ENCODE results near the gene MRPL17.
"Not testable (repeated sequence)": the region's sequence is repeated elsewhere in the genome, so short reads cannot be mapped to it uniquely, and the experiment has no call there.

MRPL17 gene

GRCh38 chr11:6682936-6683861 is at the start of gene MRPL17:
Gene MRPL17, minus strand, starts transcription at chr11:6683340. Its CDS starts 44 bp downstream, at chr11:6683296.
- DNase-seq (ENCODE audit: low read depth in 2 of 2): peak; percentile 97 to 99

GRCh38 chr11:6727971-6728760 is 45.0 kb upstream of the MRPL17 start:
- no peak for DNase-seq (ENCODE audit: low read depth in 2 of 2)

- no peak for DNase-seq (ENCODE audit: low read depth in 2 of 2)
Measured at GRCh38 chr11:6725386-6725896, 42.3 kb upstream of the MRPL17 start.

- DNase-seq (ENCODE audit: low read depth in 2 of 2): no peak
Measured at GRCh38 chr11:6724013-6724412, 40.9 kb upstream of the MRPL17 start.

GRCh38 chr11:6721343-6721742 is 38.2 kb upstream of the MRPL17 start:
- no peak for DNase-seq (ENCODE audit: low read depth in 2 of 2)

DNA sequence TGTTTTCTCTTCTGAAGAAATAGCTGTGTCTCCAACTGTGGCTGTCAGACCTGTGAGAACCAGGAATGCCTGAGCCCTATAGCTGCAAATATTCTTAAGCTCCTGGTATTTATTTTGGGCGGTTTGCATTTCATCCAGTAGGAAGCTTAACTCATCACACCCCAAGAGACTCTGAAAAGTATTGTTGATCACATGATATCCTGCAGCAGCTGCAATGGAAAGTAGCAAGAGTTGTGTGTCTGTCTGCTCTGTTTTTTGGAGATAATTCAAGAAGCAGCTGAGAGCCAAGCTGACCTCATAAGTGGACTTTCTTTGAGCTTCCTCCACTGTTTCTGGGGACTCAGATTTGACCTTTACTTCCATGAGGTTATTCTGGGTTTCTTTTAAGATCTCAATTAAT is 36.4 kb upstream of the MRPL17 start:
- DNase-seq (ENCODE audit: low read depth in 2 of 2): no peak

GRCh38 chr11:6717426-6717825 is 34.3 kb upstream of the MRPL17 start:
- DNase-seq (ENCODE audit: low read depth in 2 of 2): no peak

DNA sequence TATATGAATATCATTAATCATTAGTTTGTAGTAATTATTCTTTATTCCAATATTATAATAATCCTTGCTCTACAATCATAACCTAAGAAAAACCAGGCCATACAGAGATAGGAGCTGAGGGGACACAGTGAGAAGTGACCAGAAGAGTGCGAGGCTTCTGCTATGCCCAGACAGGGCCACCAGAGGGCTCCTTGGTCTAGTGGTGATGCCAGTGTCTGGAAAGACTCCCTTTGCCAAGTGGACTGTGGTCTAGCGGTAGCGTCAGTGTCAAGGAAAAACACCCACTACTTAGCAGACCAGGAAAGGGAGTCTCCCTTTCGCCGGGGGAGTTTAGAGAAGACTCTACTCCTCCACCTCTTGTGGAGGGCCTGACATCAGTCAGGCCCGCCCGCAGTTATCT is 28.4 kb upstream of the MRPL17 start:
- DNase-seq (ENCODE audit: low read depth in 2 of 2): peak; percentile 42 to 46

GRCh38 chr11:6708876-6709275 is 25.7 kb upstream of the MRPL17 start:
- no peak for DNase-seq (ENCODE audit: low read depth in 2 of 2)

GRCh38 chr11:6705905-6706535 is 22.9 kb upstream of the MRPL17 start:
- no peak for DNase-seq (ENCODE audit: low read depth in 2 of 2)

DNA sequence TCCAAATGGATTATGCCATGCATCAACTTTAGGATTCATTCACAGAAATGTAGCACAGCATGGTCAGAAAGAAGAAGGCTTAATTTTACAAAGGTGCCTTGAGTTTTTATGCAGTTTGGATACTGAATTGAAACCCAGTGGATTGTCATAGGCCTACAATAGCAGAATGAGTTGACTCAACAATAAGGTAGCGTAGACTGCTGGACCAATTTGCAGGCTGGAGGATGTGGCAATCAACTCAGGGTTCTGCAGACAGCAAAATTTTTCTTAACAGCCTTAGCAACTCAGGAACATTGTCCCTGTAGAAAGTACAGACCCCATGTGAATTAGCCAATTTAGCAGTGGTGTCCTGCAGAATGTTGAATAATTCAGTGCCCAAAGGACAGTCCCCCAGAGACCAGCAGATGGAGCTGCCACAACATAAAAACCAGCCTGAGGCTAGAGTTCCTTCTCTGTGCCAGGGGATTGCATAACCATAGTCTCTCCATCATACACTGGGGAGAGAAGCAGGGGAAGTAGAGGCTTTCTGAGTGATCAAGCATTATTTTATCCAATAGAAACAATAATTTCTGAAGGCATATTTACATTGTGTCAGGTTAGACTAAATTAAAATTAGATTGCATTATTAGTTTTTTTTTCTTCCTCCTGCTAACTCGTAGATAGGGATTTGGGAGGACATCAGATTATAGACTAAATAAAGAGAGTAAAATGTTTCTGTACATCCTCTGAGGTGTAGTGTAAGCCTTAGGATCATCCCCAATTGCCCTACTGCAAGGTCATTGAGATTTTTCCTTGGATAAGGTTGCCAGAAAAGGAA is 20.3 kb upstream of the MRPL17 start:
- DNase-seq (ENCODE audit: low read depth in 2 of 2): no peak

GRCh38 chr11:6701955-6702354 is 18.8 kb upstream of the MRPL17 start:
- not testable (repeated sequence) for DNase-seq (ENCODE audit: low read depth in 2 of 2)

- no peak for DNase-seq (ENCODE audit: low read depth in 2 of 2)
Measured at GRCh38 chr11:6695377-6695776, 12.2 kb upstream of the MRPL17 start.

DNA sequence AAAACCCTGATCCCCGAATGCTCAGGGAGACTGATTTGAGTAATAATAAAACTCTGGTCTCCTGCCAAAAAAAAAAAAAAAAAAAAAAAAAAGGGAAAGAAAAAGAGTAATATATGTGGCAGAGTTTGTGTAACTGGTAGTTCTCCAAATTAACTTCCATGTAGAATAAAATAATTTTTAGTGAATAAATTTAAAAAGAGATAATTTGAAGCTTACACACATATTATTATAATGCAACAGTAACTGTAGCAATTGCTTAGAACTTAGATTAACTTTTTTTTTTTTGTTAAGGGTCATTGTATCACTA is 11.0 kb upstream of the MRPL17 start:
- no peak for DNase-seq (ENCODE audit: low read depth in 2 of 2)

DNA sequence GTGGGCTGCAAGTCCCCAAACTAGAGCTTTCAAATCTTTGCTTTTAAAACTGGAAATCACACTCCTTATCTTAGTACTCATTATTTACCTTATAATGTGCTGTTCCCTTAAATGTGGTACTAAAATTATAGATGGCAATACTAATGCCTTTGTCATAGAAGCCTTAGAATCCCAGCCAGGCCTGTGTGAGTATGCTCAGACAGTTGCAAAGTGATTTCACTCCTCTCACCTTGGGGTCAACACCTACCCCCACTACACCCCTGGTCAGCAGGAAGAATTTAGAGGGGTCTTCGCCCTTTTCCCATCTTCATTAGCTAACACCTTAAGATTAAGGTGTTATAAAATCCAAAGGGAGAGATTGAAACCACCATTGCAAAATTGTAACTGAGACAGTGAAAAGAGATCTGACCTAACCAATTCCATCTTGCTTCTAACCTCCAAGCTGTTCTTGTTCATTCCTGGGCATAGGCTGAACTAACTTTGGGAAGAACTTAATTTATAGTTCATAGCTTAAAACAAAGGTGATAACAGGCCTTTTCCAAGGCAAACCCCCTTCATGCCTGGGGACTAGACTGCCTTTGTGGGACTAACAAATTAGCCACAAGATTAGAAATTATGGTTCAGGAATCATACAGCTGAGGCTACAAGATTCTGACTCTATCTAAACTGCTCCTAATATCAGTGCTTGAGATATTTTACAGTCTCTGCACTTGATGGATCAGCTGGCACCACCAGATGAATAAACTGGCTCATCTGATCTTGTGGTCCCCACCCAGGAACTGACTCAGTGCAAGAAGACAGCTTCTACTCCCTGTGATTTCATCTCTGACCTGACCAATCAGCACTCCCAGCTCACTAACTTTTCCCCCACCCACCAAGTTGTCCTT is 10.4 kb upstream of the MRPL17 start:
- peak in 1 of 2 donors; percentile 37 for DNase-seq (ENCODE audit: low read depth in 2 of 2)

GRCh38 chr11:6692128-6692527 is 9.0 kb upstream of the MRPL17 start:
- DNase-seq (ENCODE audit: low read depth in 2 of 2): no peak

GRCh38 chr11:6690431-6691132 is 7.4 kb upstream of the MRPL17 start:
- DNase-seq (ENCODE audit: low read depth in 2 of 2): not testable (repeated sequence)

DNA sequence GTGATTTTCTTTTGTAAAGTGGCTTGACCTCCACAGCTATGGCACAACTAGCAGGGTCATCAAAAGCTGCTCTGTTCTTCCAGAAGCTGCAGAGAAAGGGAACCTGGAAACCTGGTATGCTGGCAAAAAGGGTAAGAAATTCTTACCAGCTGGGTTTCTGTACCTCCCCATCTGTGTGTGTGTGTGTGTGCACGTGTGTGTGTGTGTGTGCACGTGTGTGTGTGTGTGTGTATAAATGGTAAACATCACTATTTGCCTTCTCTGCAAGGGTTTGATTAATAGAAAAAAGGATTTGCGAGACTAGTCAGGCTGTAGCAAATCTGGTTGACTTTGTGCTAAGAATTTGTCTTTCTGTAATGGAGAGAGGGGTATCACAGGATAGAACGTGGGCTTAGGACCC is 4.7 kb upstream of the MRPL17 start:
- no peak for DNase-seq (ENCODE audit: low read depth in 2 of 2)

- no peak for DNase-seq (ENCODE audit: low read depth in 2 of 2)
Measured at GRCh38 chr11:6686006-6686405, 2.9 kb upstream of the MRPL17 start.

DNA sequence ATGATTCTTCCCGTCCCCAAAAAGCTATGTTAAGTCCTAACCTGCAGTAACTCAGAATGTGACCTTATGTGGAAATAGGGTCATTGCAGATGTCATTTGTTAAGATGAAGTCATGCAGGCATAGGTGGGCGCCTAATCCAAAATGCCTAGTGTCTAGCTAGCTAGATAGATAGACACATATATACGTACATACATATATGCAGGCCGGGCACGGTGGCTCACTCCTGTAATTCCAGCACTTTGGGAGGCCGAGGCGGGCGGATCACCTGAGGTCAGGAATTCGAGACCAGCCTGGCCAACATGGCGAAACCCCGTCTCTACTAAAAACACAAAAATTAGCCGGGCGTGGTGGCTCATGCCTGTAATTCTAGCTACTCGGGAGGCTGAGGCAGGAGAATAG is 928 bp upstream of the MRPL17 start:
- DNase-seq (ENCODE audit: low read depth in 2 of 2): not testable (repeated sequence)
